ENCODE measurements around the gene STPG4.

Gene STPG4

GRCh38 chr2:47052847-47053246 is 102.3 kb downstream of the STPG4 start:
- no peak for DNase-seq (ENCODE audit: low read depth)

GRCh38 chr2:47051562-47051961 is 103.5 kb downstream of the STPG4 start:
- DNase-seq (ENCODE audit: low read depth) = no peak

DNA sequence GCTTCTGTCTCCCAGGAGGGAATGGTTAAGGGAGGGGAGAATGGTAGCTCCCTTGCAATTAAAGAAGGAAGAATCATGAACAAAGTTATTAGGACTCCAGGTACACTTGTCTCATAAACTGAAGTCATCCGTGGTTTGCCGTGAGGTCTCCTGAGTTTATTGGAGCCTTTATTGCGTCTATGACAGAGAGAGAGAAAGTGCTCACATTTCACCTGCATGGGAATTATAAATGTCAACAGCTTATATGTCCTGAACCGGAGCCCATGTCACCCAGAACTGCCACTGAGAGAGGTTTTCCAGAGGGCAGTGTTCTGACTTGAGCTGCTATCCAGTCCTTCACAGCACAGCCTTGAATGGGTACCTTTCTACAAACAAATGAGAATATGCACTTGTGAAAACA is 104.3 kb downstream of the STPG4 start:
- no peak for DNase-seq (ENCODE audit: low read depth)

DNA sequence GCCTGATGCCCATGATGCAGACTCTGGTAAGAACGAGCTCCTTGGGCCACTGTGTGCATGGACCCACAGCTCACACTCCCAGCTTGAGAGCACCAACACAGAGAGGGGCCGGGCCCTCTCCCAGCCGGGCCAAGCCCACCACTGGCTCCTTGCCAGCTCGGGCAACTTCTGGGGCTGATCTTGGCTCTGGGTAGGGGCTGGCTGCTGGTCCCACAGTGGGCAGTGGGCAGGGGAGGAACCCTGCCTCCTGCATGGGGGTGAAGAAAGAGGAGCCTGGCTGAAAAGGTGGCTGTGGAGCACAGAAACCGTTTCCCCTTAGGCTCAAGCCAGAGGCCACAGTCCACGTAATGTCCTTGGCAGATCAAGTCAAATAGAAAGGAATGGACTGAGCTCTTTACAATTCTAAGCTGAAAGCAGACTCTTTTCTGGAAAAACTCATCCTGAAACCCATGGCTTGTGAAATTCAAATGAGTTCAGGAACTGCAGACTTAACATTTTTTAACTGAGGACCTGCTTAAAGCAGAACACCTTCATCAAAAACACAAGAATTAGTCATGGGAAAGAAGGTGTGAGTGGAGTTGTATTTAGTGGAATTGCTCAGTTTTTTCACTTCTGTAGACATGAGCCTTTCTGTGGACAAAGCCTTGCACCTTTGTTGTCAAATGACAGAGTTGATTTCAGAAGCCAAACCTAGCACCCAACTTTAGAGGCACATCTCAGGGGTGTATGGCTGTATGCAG is 104.9 kb downstream of the STPG4 start:
- DNase-seq (ENCODE audit: low read depth) = no peak

- no peak for DNase-seq (ENCODE audit: low read depth)
These were observed 105.6 kb downstream of the STPG4 start for GRCh38 chr2:47049502-47049901.

GRCh38 chr2:47048801-47049480 is 106.2 kb downstream of the STPG4 start:
- no peak for DNase-seq (ENCODE audit: low read depth)

- no peak for DNase-seq (ENCODE audit: low read depth)
These were observed 108.8 kb downstream of the STPG4 start for GRCh38 chr2:47046271-47046670.

- no peak for DNase-seq (ENCODE audit: low read depth)
These were observed 111.2 kb downstream of the STPG4 start for GRCh38 chr2:47043891-47044239.

DNA sequence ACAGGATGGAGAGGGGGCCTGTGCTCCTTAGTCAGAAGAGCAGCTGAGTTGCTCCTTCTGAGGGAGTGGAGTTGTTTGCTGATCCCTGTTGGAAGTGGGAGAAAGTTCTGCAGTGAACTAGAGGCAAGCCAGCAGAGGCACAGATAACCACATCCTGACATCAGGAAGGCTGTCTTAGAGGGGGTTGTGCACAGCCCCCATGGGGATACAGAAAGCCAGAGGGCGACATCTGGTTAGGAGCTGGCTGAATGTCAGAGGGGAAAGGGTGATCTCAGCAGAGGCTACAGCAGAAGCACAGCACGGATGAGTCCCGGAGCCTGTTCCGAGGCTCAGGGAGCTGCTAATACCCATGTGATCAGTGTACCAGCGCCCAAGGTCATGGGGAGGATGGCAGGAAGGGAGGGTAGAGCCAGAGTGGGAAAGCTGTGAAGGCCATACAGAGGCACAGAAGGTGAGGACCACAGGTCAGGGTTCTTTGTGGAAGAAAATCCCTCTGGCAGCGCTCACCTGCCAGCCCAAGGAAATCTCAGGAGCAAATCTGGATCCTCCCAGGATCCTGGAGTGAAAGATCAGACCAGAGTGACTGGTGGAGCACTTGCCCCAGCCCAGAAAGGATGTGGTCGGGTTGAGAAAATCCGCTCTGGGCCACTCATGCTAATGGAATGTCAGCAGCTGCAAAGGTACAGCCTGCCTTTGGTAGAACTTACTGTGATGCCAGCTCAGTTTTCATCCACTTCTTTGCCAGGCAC is 111.8 kb downstream of the STPG4 start:
- DNase-seq (ENCODE audit: low read depth) = no peak

GRCh38 chr2:47041891-47042684 is 113.0 kb downstream of the STPG4 start:
- DNase-seq (ENCODE audit: low read depth) = no peak

DNA sequence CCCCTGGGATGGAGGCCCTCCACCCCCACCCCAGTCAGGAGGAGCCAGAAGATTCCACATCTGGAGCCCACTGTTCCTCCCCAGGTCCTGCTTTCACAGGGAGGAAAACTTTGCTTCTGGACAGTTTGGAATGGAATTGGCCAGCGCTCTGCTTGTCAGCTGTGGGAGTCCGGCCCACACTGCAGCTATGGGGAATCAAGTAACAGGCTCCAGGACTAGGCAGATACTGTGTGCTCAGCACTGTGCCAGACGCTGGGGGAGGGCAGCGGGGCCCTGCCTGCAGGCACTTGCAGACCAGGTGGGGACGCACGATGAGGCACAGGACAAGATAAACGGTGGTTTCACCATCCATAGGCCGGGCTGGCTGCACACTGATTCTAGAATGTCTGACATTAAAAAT is 114.0 kb downstream of the STPG4 start:
- no peak for DNase-seq (ENCODE audit: low read depth)

DNA sequence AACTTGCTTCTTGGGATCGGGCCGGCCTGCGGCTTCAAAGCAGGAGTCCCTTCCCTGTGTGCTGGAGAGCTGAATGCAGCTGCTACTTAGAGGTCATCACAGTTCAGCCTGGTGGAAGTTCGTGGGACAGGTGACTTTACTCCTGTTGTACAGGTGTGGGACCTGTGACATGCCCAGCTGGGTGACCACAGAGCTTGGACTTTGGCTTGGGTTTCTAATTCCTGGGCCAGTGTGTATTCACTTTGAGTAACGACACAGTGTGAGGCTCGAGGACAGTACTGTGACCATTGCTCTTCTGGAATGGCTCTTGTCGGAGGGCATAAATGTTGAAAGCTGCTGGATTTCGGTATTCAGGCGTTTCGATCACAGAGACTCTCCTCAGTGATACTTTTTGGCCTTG is 114.5 kb downstream of the STPG4 start:
- no peak for DNase-seq (ENCODE audit: low read depth)

GRCh38 chr2:47039913-47040562 is 115.1 kb downstream of the STPG4 start:
- DNase-seq (ENCODE audit: low read depth) = no peak

DNA sequence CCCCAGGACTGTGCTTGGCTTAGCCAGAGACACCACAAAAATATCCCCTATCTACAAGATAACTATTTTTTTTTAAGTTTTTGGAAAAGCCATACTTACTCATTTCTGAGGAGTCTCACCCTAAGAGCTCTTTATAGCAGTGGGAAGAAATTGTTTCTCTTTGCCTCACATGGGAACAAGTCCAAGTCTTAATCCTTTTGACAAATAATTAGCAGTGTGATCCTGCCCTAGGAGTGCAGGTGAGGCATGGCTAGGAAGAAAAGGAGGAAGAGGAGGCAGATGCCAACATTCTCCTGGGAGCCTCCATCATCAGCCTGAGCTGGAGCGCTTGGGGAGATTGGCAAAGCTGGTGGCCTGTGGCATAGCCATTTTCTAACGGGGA is 115.6 kb downstream of the STPG4 start:
- no peak for DNase-seq (ENCODE audit: low read depth)

- DNase-seq (ENCODE audit: low read depth) = no peak
These were observed 116.2 kb downstream of the STPG4 start for GRCh38 chr2:47038656-47039488.

DNA sequence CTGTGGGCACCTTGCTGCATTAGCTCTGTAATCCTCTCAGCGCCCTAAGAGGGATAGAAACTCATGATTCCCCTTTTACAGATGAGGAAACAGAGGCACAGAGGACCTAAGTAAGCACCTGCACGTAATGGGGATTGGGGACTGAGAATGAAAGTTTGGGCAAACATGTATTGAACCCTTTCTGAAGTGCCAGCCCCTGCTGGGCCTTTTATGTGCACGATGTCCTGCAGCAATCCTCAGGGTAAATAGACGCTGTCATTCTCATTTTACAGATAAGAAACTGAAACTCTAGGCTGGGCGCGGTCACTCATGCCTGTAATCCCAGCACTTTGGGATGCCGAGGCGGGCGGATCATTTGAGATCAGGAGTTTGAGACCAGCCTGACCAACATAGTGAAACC is 117.4 kb downstream of the STPG4 start:
- no peak for DNase-seq (ENCODE audit: low read depth)
